ENCODE data around the gene CEBPG. TPM values are rescaled to one million over a fixed set of nuclear protein-coding genes. Genes with fewer than 3 reads are reported as not detected.

CEBPG gene
- total RNA-seq, 1 experiment from 2014 or later, result 91.3 TPM

- Mint-ChIP-seq H3K36me3 (ENCODE audit: insufficient read depth, unreplicated experiment) (no peaks in the 10 kb centered on the region), H3K4me3 (ENCODE audit: unreplicated experiment) (no peak overlapping the region), H3K4me1 (ENCODE audit: insufficient read depth, unreplicated experiment) (peaks cover 17% of the 10 kb centered on the region), H3K27me3 (ENCODE audit: insufficient read depth, unreplicated experiment) (no peaks in the 10 kb centered on the region), H3K9me3 (ENCODE audit: unreplicated experiment) (no peaks in the 10 kb centered on the region), H3K27ac (ENCODE audit: low read depth, unreplicated experiment) (no peak overlapping the region)
- intact Hi-C loops (cut with micrococcal nuclease), result no loop called here
- BruUV-seq (replicated peaks), result no TSS peak
- ChIA-PET POLR2A (interaction anchor here (0.7 to 1.6 kb wide), 3 partner anchors 11 to 24 kb away, joined by 3 to 4 read pairs (median 4); no protein-coding TSS in a partner anchor), CTCF (no interaction called here)
- TF ChIP-seq CTCF (IDR thresholded peaks at IDR 0.05; ENCODE audit: unreplicated experiment), result no peak
- DNase-seq (ENCODE audit: unreplicated experiment), result no peak
Observed at GRCh38 chr19:33363476-33363875, 10.0 kb upstream of the CEBPG start.

- Mint-ChIP-seq H3K27ac (ENCODE audit: low read depth, unreplicated experiment) (no peak overlapping the region), H3K36me3 (ENCODE audit: insufficient read depth, unreplicated experiment) (no peaks in the 10 kb centered on the region), H3K9me3 (ENCODE audit: unreplicated experiment) (no peaks in the 10 kb centered on the region), H3K4me3 (ENCODE audit: unreplicated experiment) (no peak overlapping the region), H3K4me1 (ENCODE audit: insufficient read depth, unreplicated experiment) (peaks cover 12% of the 10 kb centered on the region), H3K27me3 (ENCODE audit: insufficient read depth, unreplicated experiment) (no peaks in the 10 kb centered on the region)
- intact Hi-C loops (cut with micrococcal nuclease), result no loop called here
- BruUV-seq (replicated peaks), result no TSS peak
- no peak for DNase-seq (ENCODE audit: unreplicated experiment)
- POLR2A ChIA-PET, result interaction anchor here (7.0 kb wide), 1 partner anchor 7 kb away, joined by 81 read pairs; no protein-coding TSS in a partner anchor
- CTCF ChIA-PET, result no interaction called here
- TF ChIP-seq CTCF (IDR thresholded peaks at IDR 0.05; ENCODE audit: unreplicated experiment), result no peak
Observed at GRCh38 chr19:33365691-33366090, 7.8 kb upstream of the CEBPG start.

- H3K27me3 Mint-ChIP-seq (ENCODE audit: insufficient read depth, unreplicated experiment), result no peaks in the 10 kb centered on the region
- ChIA-PET POLR2A (interaction anchor here (7.0 kb wide), 1 partner anchor 8 kb away, joined by 81 read pairs; no protein-coding TSS in a partner anchor), CTCF (interaction anchor here (1.2 kb wide), 1 partner anchor 18 kb away, joined by 7 read pairs; no protein-coding TSS in a partner anchor)
- no peak overlapping the region for H3K27ac Mint-ChIP-seq (ENCODE audit: low read depth, unreplicated experiment)
- no peaks in the 10 kb centered on the region for H3K36me3 Mint-ChIP-seq (ENCODE audit: insufficient read depth, unreplicated experiment)
- no TSS peak for BruUV-seq (replicated peaks)
- peaks cover 12% of the 10 kb centered on the region for H3K4me1 Mint-ChIP-seq (ENCODE audit: insufficient read depth, unreplicated experiment)
- no peaks in the 10 kb centered on the region for H3K9me3 Mint-ChIP-seq (ENCODE audit: unreplicated experiment)
- DNase-seq (ENCODE audit: unreplicated experiment), result no peak
- no peak for TF ChIP-seq CTCF (IDR thresholded peaks at IDR 0.05; ENCODE audit: unreplicated experiment)
- H3K4me3 Mint-ChIP-seq (ENCODE audit: unreplicated experiment), result no peak overlapping the region
- intact Hi-C loops (cut with micrococcal nuclease), result no loop called here
Observed at GRCh38 chr19:33366127-33366526, 7.4 kb upstream of the CEBPG start.

- no peak overlapping the region for H3K27ac Mint-ChIP-seq (ENCODE audit: low read depth, unreplicated experiment)
- BruUV-seq (replicated peaks), result no TSS peak
- H3K27me3 Mint-ChIP-seq (ENCODE audit: insufficient read depth, unreplicated experiment), result no peaks in the 10 kb centered on the region
- H3K4me3 Mint-ChIP-seq (ENCODE audit: unreplicated experiment), result no peak overlapping the region
- H3K9me3 Mint-ChIP-seq (ENCODE audit: unreplicated experiment), result no peaks in the 10 kb centered on the region
- DNase-seq (ENCODE audit: unreplicated experiment), result no peak
- ChIA-PET POLR2A (interaction anchor here (0.9 to 7.0 kb wide), 2 partner anchors 9 to 16 kb away, joined by 5 to 81 read pairs; no protein-coding TSS in a partner anchor), CTCF (interaction anchor here (0.9 to 1.7 kb wide), 3 partner anchors 17 to 40 kb away, joined by 3 to 7 read pairs (median 5); no protein-coding TSS in a partner anchor)
- intact Hi-C loops (cut with micrococcal nuclease), result no loop called here
- peaks cover 12% of the 10 kb centered on the region for H3K4me1 Mint-ChIP-seq (ENCODE audit: insufficient read depth, unreplicated experiment)
- TF ChIP-seq CTCF (IDR thresholded peaks at IDR 0.05; ENCODE audit: unreplicated experiment), result no peak
- H3K36me3 Mint-ChIP-seq (ENCODE audit: insufficient read depth, unreplicated experiment), result no peaks in the 10 kb centered on the region
Observed at GRCh38 chr19:33366897-33367296, 6.6 kb upstream of the CEBPG start.

All from MCF 10A (cell line).